ENCODE results near the gene FNTB. TPM values are rescaled to one million over a fixed set of nuclear protein-coding genes. Genes with fewer than 3 reads are reported as not detected.

The FNTB gene
- total and polyA plus RNA-seq, 2 donors (not counting 3 experiments of a cell fraction or from before 2014, with no cell fraction given): 21.0 to 21.6 TPM

- no peak overlapping the region for H3K9ac ChIP-seq (replicated peaks; ENCODE audit: extremely low read depth, insufficient read depth, low read length)
- H3K9me3 ChIP-seq (replicated peaks; ENCODE audit: control insufficient read depth, insufficient read depth, low read length): no peaks in the 10 kb centered on the region
- H3K36me3 ChIP-seq (ENCODE audit: control insufficient read depth in 2 of 2, extremely low read depth in 1 of 2, insufficient read depth in 2 of 2, low read length in 2 of 2): peaks cover 0 to 5% of the 10 kb centered on the region in 2 experiments
- no peaks in the 10 kb centered on the region for H3K27me3 ChIP-seq (ENCODE audit: control insufficient read depth in 2 of 2, insufficient read depth in 2 of 2, low read length in 2 of 2)
- intact Hi-C loops (cut with micrococcal nuclease): no loop called here
- dilution Hi-C loops (cut with MboI; ENCODE audit: extremely low pct_ligation_motif_present, low sequenced_read_pairs): no loop called here
- no peak overlapping the region for H3K4me2 ChIP-seq (ENCODE audit: insufficient read depth, low read length)
- no TSS peak for BruUV-seq (replicated peaks)
- FAIRE-seq (no peak), DNase-seq (ENCODE audit: low read depth, low spot score) (no peak)
- H3K4me3 ChIP-seq (replicated peaks in 1 of 3; ENCODE audit: insufficient read depth in 1 of 3, low read depth in 1 of 3, low read length in 3 of 3): no peak overlapping the region
- no peak overlapping the region for H2AFZ ChIP-seq (ENCODE audit: low read depth, low read length)
- TF ChIP-seq POLR2AphosphoS5 (IDR thresholded peaks at IDR 0.05; ENCODE audit: insufficient read depth, low read depth, low read length) (no peak), MYC (IDR thresholded peaks at IDR 0.05; ENCODE audit: low read depth, low read length) (no peak), EZH2 (IDR thresholded peaks at IDR 0.05; ENCODE audit: borderline replicate concordance, low read depth, low read length, severe bottlenecking) (no peak), POLR2A (IDR thresholded peaks at IDR 0.05; ENCODE audit: low read depth, low read length) (no peak), GATA2 (IDR thresholded peaks at IDR 0.05; ENCODE audit: insufficient read depth, insufficient read length, low read depth, low read length) (no peak), JUN (IDR thresholded peaks at IDR 0.05; ENCODE audit: borderline replicate concordance, insufficient read depth, insufficient read length, low read depth) (no peak), FOS (IDR thresholded peaks at IDR 0.05; ENCODE audit: borderline replicate concordance, insufficient read depth, low read length) (no peak), CTCF (IDR thresholded peaks at IDR 0.05; ENCODE audit: extremely low read depth in 1 of 2, insufficient read depth in 1 of 2, low read depth in 1 of 2, low read length in 2 of 2) (no peak), MAX (IDR thresholded peaks at IDR 0.05; ENCODE audit: insufficient read depth, insufficient read length) (no peak)
- no peaks in the 10 kb centered on the region for H3K4me1 ChIP-seq (ENCODE audit: control insufficient read depth, extremely low read depth, insufficient read depth, low read length)
- no peaks in the 10 kb centered on the region for H4K20me1 ChIP-seq (replicated peaks; ENCODE audit: control insufficient read depth, extremely low read depth, insufficient read depth, low read length)
- no peaks in the 10 kb centered on the region for H3K79me2 ChIP-seq (ENCODE audit: control insufficient read depth, insufficient read depth, low read length)
- no peak overlapping the region for H3K27ac ChIP-seq (ENCODE audit: insufficient read depth, low read depth, low read length)
- H3K9me1 ChIP-seq (replicated peaks; ENCODE audit: control insufficient read depth, extremely low read depth, insufficient read depth, low read length): no peaks in the 10 kb centered on the region
- CTCF ChIA-PET: interaction anchor here (0.6 to 1.4 kb wide), 5 partner anchors 9 to 26 kb away, joined by 3 to 6 read pairs (median 5); no protein-coding TSS in a partner anchor
- POLR2A ChIA-PET: no interaction called here
Measured at GRCh38 chr14:64956697-64957406, 29.8 kb upstream of the FNTB start.

All from endothelial cell of umbilical vein (primary cell).